K562 (cell line): ENCODE measurements around the gene THAP6. TPM values are rescaled to one million over a fixed set of nuclear protein-coding genes. Genes with fewer than 3 reads are reported as not detected.
A peak's percentile ranks its signal among the peaks of the same experiment; 100 is the strongest.

Experiments
- CC2D1A ChIP-seq: fragments of 450-650 bp; IDR thresholded peaks from 2 replicates; pipeline ENCODE4 v1.6.1; 2017; ENCODE audit warnings: mild to moderate bottlenecking
- ELF2 ChIP-seq: fragments of 250-450 bp; sonication (Bioruptor Pico); IDR thresholded peaks from 2 replicates; pipeline ENCODE4 v1.5.0; 2021; ENCODE audit warnings: mild to moderate bottlenecking
- GABPA ChIP-seq: fragments of 200-800 bp; sonication (Bioruptor generic); conservative IDR thresholded peaks from 2 replicates; pipeline ENCODE4 v1.6.1; 2016; ENCODE audit warnings: low read depth, missing genetic modification characterization, missing compliant biosample characterization
- HNRNPK ChIP-seq: fragments of 200-400 bp; formaldehyde crosslinking; IDR thresholded peaks from one replicate; pipeline ENCODE4 v1.6.1; 2018; ENCODE audit warnings: mild to moderate bottlenecking, low read depth, low read length; ENCODE audit not compliant: poor library complexity, severe bottlenecking
- HNRNPLL ChIP-seq: fragments of 200-400 bp; formaldehyde crosslinking; IDR thresholded peaks from 2 replicates; pipeline ENCODE4 v1.6.1; 2017; ENCODE audit warnings: low read length, low read depth, mild to moderate bottlenecking; ENCODE audit not compliant: poor library complexity, severe bottlenecking
- MIER1 ChIP-seq: fragments of 450-650 bp; IDR thresholded peaks from 2 replicates; pipeline ENCODE4 v1.6.1; 2016; ENCODE audit warnings: antibody characterized with exemption, mild to moderate bottlenecking, low read depth
- MITF ChIP-seq: IDR thresholded peaks from 2 replicates; pipeline ENCODE4 v1.6.1; 2014; ENCODE audit warnings: antibody characterized with exemption
- TFE3 ChIP-seq: fragments of 450-650 bp; formaldehyde crosslinking; IDR thresholded peaks from 2 replicates; pipeline ENCODE4 v1.4.0; 2020; ENCODE audit warnings: mild to moderate bottlenecking, mixed read lengths
- ZBTB40 ChIP-seq, 2 experiments: fragments of 450-650 bp in 1 of 2; sonication (generic) in 1 of 2; formaldehyde crosslinking in 1 of 2; IDR thresholded peaks; 2 replicates each; pipeline versions ENCODE4 v1.7.1 to v1.9.0; 2016 to 2022; ENCODE audit warnings: inconsistent platforms in 1 of 2, mild to moderate bottlenecking in 1 of 2, missing genetic modification reagents in 1 of 2
- ZNF639 ChIP-seq, 2 experiments: fragments of 200-800 bp in 1 of 2; sonication (Bioruptor generic) in 1 of 2; sonication (generic) in 1 of 2; formaldehyde crosslinking in 1 of 2; IDR thresholded peaks in 1 of 2; conservative IDR thresholded peaks in 1 of 2; 2 replicates each; pipeline versions ENCODE4 v1.5.0 to v1.6.1; 2016 to 2020; ENCODE audit warnings: missing compliant biosample characterization in 1 of 2, missing genetic modification characterization in 1 of 2, missing genetic modification reagents in 1 of 2
- polyA plus RNA-seq, 8 experiments: library from polyadenylated mRNA; depleted of rRNA in 4 of 8; stranded (reverse) in 5 of 8; unstranded in 3 of 8; fragments of >200 nt; fragmentation: Nextera tagmentation in 2 of 8; fragmentation: Illumina TruSeq in 1 of 8; extraction: Ambion mirVana in 2 of 8; extraction: Trizol in 1 of 8; gene quantifications; 2 replicates each; pipeline versions ENCODE4 v1.2.1 to v1.2.3, GENCODE V29; 2011 to 2014; ENCODE audit warnings: inconsistent platforms in 1 of 8, missing spikeins in 1 of 8
- total RNA-seq, 7 experiments: library from RNA; depleted of rRNA in 6 of 7; stranded (reverse); fragments of >200 nt in 6 of 7; fragmentation: Illumina TruSeq in 2 of 7; extraction: Trizol in 2 of 7; gene quantifications; 2 replicates each; pipeline versions ENCODE4 v1.2.1 to v1.2.3, GENCODE V29; 2011 to 2021; ENCODE audit warnings: low replicate concordance in 1 of 7

The THAP6 gene
- total and polyA plus RNA-seq, 9 of the 15 experiments (the other 6 are each of a cell fraction or from before 2014, with no cell fraction given) = 8.9 to 30.4 (median 17.3) TPM

- TF ChIP-seq MITF (peak; percentile 88), ZNF639 (CRISPR knock-in tag; conservative IDR thresholded peaks at IDR 0.05 in 1 of 2, IDR thresholded peaks at IDR 0.05 in 1 of 2) (peak in 1 of 2 experiments; percentile 82; a peak in 2 of 4 replicates), CC2D1A (peak; percentile 26; the same call in 1 of the 2 replicates), ZBTB40 (IDR thresholded peaks at IDR 0.05) (peak; percentile 98), ZBTB40 (CRISPR knock-in tag; IDR thresholded peaks at IDR 0.05) (no peak), HNRNPLL (peak; percentile 100), ELF2 (CRISPR knock-in tag) (peak; percentile 65; the same call in 1 of the 2 replicates), GABPA (peak; percentile 98), HNRNPK (no peak), TFE3 (CRISPR knock-in tag) (peak; percentile 99), MIER1 (no peak)
These were observed at the start of gene THAP6, which contains the start of gene RCHY1 (continued) for GRCh38 chr4:75514131-75514948.
